Mesendoderm (in vitro differentiated cells): Measurements from ENCODE around the gene GFPT1.
A peak's percentile ranks its signal among the peaks of the same experiment; 100 is the strongest.

Experiments used
- DNase-seq: peaks from one replicate; pipeline ENCODE4 v3.0.0; 2013
- H2AK5ac ChIP-seq: 2 replicates; pipeline ENCODE4 v1.6.1; 2013; ENCODE audit warnings: low read length, inconsistent platforms
- H2BK120ac ChIP-seq: 2 replicates; pipeline ENCODE4 v1.6.1; 2013; ENCODE audit warnings: low read depth, mild to moderate bottlenecking, low read length, moderate library complexity, mixed read lengths
- H2BK15ac ChIP-seq: replicated peaks from 2 replicates; pipeline ENCODE4 v1.6.1; 2013; ENCODE audit warnings: low read depth, mild to moderate bottlenecking, moderate library complexity
- H2BK5ac ChIP-seq: 2 replicates; pipeline ENCODE4 v1.6.1; 2013; ENCODE audit warnings: low read length, inconsistent platforms
- H3K18ac ChIP-seq: 2 replicates; pipeline ENCODE4 v1.6.1; 2013; ENCODE audit warnings: mild to moderate bottlenecking, low read length, mixed read lengths
- H3K23ac ChIP-seq: one replicate; pipeline ENCODE4 v1.6.1; 2013; ENCODE audit warnings: low read length
- H3K27ac ChIP-seq: 2 replicates; pipeline ENCODE4 v1.5.1; 2013; ENCODE audit warnings: low read depth, mild to moderate bottlenecking, inconsistent platforms, low read length, moderate library complexity
- H3K27me3 ChIP-seq: 2 replicates; pipeline ENCODE4 v1.6.1; 2013; ENCODE audit warnings: low read length, control low read depth, mild to moderate bottlenecking, inconsistent platforms; ENCODE audit not compliant: insufficient read depth, poor library complexity
- H3K36me3 ChIP-seq: 2 replicates; pipeline ENCODE4 v1.6.1; 2013; ENCODE audit warnings: low read length, inconsistent platforms; ENCODE audit not compliant: control insufficient read depth, insufficient read depth
- H3K4ac ChIP-seq: one replicate; pipeline ENCODE4 v1.6.1; 2013; ENCODE audit warnings: low read depth, mild to moderate bottlenecking, low read length, moderate library complexity
- H3K4me1 ChIP-seq: 2 replicates; pipeline ENCODE4 v1.6.1; 2013; ENCODE audit warnings: low read depth, low read length, inconsistent platforms; ENCODE audit not compliant: control insufficient read depth
- H3K4me2 ChIP-seq: 2 replicates; pipeline ENCODE4 v1.6.1; 2013; ENCODE audit warnings: low read length
- H3K4me3 ChIP-seq: 2 replicates; pipeline ENCODE4 v1.5.1; 2013; ENCODE audit warnings: mild to moderate bottlenecking, low read length
- H3K56ac ChIP-seq: one replicate; pipeline ENCODE4 v1.6.1; 2013; ENCODE audit warnings: low read length
- H3K79me1 ChIP-seq: 2 replicates; pipeline ENCODE4 v1.6.1; 2013; ENCODE audit warnings: low read length, inconsistent platforms
- H3K79me2 ChIP-seq: 2 replicates; pipeline ENCODE4 v1.6.1; 2013; ENCODE audit warnings: mild to moderate bottlenecking, low read length; ENCODE audit not compliant: control insufficient read depth, insufficient read depth
- H3K9ac ChIP-seq: 2 replicates; pipeline ENCODE4 v1.6.1; 2013; ENCODE audit warnings: low read length, inconsistent platforms
- H4K5ac ChIP-seq: one replicate; pipeline ENCODE4 v1.6.1; 2013; ENCODE audit warnings: low read length
- H4K8ac ChIP-seq: one replicate; pipeline ENCODE4 v1.6.1; 2013; ENCODE audit warnings: low read depth, mild to moderate bottlenecking, control low read depth, low read length, moderate library complexity
- WGBS: extraction: QIAGEN DNeasy Blood & Tissue Kit; methylation state at CpG from one replicate; pipeline ENCODE4 v1.1.7; 2013; ENCODE audit warnings: low lambda C conversion rate, missing lambda C conversion rate; ENCODE audit not compliant: insufficient coverage; ENCODE audit errors: extremely low coverage; 5-methylcytosine and 5-hydroxymethylcytosine counted together

GFPT1 gene

GRCh38 chr2:69383176-69383812, 3.7 kb downstream of the GFPT1 start:
- Histone ChIP-seq H3K4ac (no peak overlapping the region), H3K9ac (no peak overlapping the region), H3K4me1 (peaks cover 3% of the 10 kb centered on the region), H3K23ac (no peak overlapping the region), H2AK5ac (no peak overlapping the region), H3K79me2 (peaks cover 51% of the 10 kb centered on the region), H3K18ac (no peak overlapping the region), H3K56ac (no peak overlapping the region), H2BK15ac (no peak overlapping the region), H3K4me3 (no peak overlapping the region), H3K4me2 (no peak overlapping the region), H4K8ac (no peak overlapping the region), H4K5ac (no peak overlapping the region), H3K36me3 (no peaks in the 10 kb centered on the region), H3K27me3 (no peaks in the 10 kb centered on the region), H3K27ac (no peak overlapping the region), H2BK5ac (no peak overlapping the region), H2BK120ac (no peak overlapping the region), H3K79me1 (peaks cover 7% of the 10 kb centered on the region)
- no peak for DNase-seq
- no CpG with 5 or more reads among the region's 7 CpGs for WGBS

- Histone ChIP-seq H3K79me2 (peaks cover 56% of the 10 kb centered on the region), H2AK5ac (no peak overlapping the region), H3K18ac (no peak overlapping the region), H3K4ac (no peak overlapping the region), H4K8ac (no peak overlapping the region), H3K79me1 (peaks cover 9% of the 10 kb centered on the region), H3K4me3 (no peak overlapping the region), H3K4me1 (peaks cover 1% of the 10 kb centered on the region), H2BK15ac (no peak overlapping the region), H3K23ac (no peak overlapping the region), H3K27ac (no peak overlapping the region), H2BK120ac (no peak overlapping the region), H3K27me3 (no peaks in the 10 kb centered on the region), H3K9ac (no peak overlapping the region), H2BK5ac (no peak overlapping the region), H3K56ac (no peak overlapping the region), H3K4me2 (no peak overlapping the region), H3K36me3 (no peaks in the 10 kb centered on the region), H4K5ac (no peak overlapping the region)
- no peak for DNase-seq
- no CpG with 5 or more reads among the region's 2 CpGs for WGBS
These were observed 4.5 kb downstream of the GFPT1 start for GRCh38 chr2:69382547-69382946.

- H3K27ac ChIP-seq, result no peak overlapping the region
- no peak overlapping the region for H3K4ac ChIP-seq
- no peaks in the 10 kb centered on the region for H3K27me3 ChIP-seq
- H4K5ac ChIP-seq, result no peak overlapping the region
- no peak for DNase-seq
- no peak overlapping the region for H2BK5ac ChIP-seq
- H3K4me3 ChIP-seq, result no peak overlapping the region
- no peak overlapping the region for H3K9ac ChIP-seq
- no peak overlapping the region for H3K18ac ChIP-seq
- peaks cover 1% of the 10 kb centered on the region for H3K4me1 ChIP-seq
- no peak overlapping the region for H2BK15ac ChIP-seq
- peaks cover 56% of the 10 kb centered on the region for H3K79me2 ChIP-seq
- no peaks in the 10 kb centered on the region for H3K36me3 ChIP-seq
- H4K8ac ChIP-seq, result no peak overlapping the region
- H3K56ac ChIP-seq, result no peak overlapping the region
- peaks cover 8% of the 10 kb centered on the region for H3K79me1 ChIP-seq
- no CpG with 5 or more reads among the region's 1 CpG for WGBS
- no peak overlapping the region for H3K23ac ChIP-seq
- H2AK5ac ChIP-seq, result no peak overlapping the region
- H2BK120ac ChIP-seq, result no peak overlapping the region
- no peak overlapping the region for H3K4me2 ChIP-seq
These were observed 5.7 kb downstream of the GFPT1 start for GRCh38 chr2:69381337-69381737.

DNA sequence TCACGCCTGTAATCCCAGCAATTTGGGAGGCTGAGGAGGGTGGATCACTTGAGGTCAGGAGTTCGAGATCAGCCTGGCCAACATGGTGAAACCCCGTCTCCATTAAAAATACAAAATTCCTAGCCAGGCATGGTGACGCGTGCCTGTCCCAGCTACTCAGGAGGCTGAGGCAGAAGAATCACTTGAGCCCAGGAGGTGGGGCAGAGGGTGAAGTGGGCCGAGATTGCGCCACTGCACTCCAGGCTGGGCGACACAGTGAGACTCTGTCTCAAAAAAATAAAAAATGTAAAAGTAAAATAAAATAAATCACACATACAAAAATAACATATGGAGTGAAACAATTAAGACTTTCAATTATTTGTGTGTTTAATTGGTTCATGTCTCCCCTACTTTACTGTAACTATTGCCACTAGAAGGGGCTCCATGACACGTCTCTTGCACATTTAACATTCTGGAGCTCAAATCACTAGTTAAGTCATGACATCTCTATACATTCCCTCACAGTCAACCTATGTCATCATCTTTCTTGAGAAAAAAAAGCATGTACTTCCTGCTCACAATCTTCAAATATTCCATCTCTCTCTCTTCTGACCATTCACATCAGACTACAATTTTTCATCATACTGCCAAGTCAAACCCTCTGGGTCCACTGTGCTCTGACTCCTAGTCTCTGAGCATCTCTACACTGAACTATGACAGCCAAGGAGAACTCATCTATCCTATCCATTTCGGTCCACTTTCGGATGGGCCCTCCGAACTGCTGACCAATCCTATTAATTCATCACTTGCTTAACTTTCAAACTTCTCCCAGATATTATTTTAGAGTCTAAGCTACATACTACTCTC, 6.7 kb downstream of the GFPT1 start:
- no peak overlapping the region for H3K4ac ChIP-seq
- no peak overlapping the region for H3K9ac ChIP-seq
- H3K23ac ChIP-seq, result no peak overlapping the region
- H3K4me3 ChIP-seq, result no peak overlapping the region
- no peak overlapping the region for H3K4me2 ChIP-seq
- no peak overlapping the region for H4K5ac ChIP-seq
- H3K4me1 ChIP-seq, result no peaks in the 10 kb centered on the region
- H3K56ac ChIP-seq, result no peak overlapping the region
- H3K27me3 ChIP-seq, result no peaks in the 10 kb centered on the region
- H4K8ac ChIP-seq, result no peak overlapping the region
- H2BK15ac ChIP-seq, result no peak overlapping the region
- peaks cover 53% of the 10 kb centered on the region for H3K79me2 ChIP-seq
- H3K18ac ChIP-seq, result no peak overlapping the region
- no peaks in the 10 kb centered on the region for H3K36me3 ChIP-seq
- H3K79me1 ChIP-seq, result peaks cover 7% of the 10 kb centered on the region
- no peak overlapping the region for H2AK5ac ChIP-seq
- WGBS, result no CpG with 5 or more reads among the region's 12 CpGs
- no peak overlapping the region for H3K27ac ChIP-seq
- H2BK120ac ChIP-seq, result no peak overlapping the region
- no peak for DNase-seq
- no peak overlapping the region for H2BK5ac ChIP-seq

GRCh38 chr2:69376403-69376802, 10.6 kb downstream of the GFPT1 start:
- Histone ChIP-seq H3K4ac (no peak overlapping the region), H3K4me1 (no peaks in the 10 kb centered on the region), H2AK5ac (no peak overlapping the region), H4K5ac (no peak overlapping the region), H3K9ac (no peak overlapping the region), H2BK15ac (no peak overlapping the region), H3K27me3 (no peaks in the 10 kb centered on the region), H3K56ac (no peak overlapping the region), H3K79me2 (peaks cover 28% of the 10 kb centered on the region), H4K8ac (no peak overlapping the region), H3K79me1 (peaks cover 9% of the 10 kb centered on the region), H3K18ac (peak overlapping the region; percentile 41), H3K4me3 (no peak overlapping the region), H3K23ac (no peak overlapping the region), H3K36me3 (peaks cover 5% of the 10 kb centered on the region), H3K27ac (no peak overlapping the region), H2BK120ac (no peak overlapping the region), H2BK5ac (no peak overlapping the region), H3K4me2 (no peak overlapping the region)
- DNase-seq, result no peak
- WGBS, result no CpG with 5 or more reads among the region's 6 CpGs
